H1 (cell line): ENCODE results near the gene DPM2. TPM values are rescaled to one million over a fixed set of nuclear protein-coding genes. Genes with fewer than 3 reads are reported as not detected.

Source experiments
- CTCF ChIA-PET: fragments of 300-600 bp; sonication (Branson Sonifier 250); formaldehyde crosslinking; loops from one replicate; lab custom pipeline; 2021; ENCODE audit not compliant: partially characterized antibody; lab: Charles Lee
- POLR2A ChIA-PET: fragments of 300-600 bp; sonication (Branson Sonifier 250); formaldehyde crosslinking; loops from one replicate; lab custom pipeline; 2021; ENCODE audit warnings: inconsistent platforms; ENCODE audit not compliant: partially characterized antibody; lab: Charles Lee
- DNase-seq, 2 experiments: peaks; one replicate each; pipeline versions ENCODE4 v3.0.0 to v3.0.0-alpha.2; 2010 to 2022; ENCODE audit warnings: low spot score in 2 of 2, low read depth in 1 of 2, mixed read lengths in 1 of 2
- FAIRE-seq: peaks from 2 replicates; lab custom pipeline; 2011; peaks lifted over from hg19 to GRCh38; lab: Jason Lieb, UNC
- H2AFZ ChIP-seq: 2 replicates; pipeline ENCODE4 v1.8.1; 2012; ENCODE audit warnings: low read length, inconsistent platforms
- H2AK5ac ChIP-seq: 2 replicates; pipeline ENCODE4 v1.6.1; 2013; ENCODE audit warnings: low read depth, low read length
- H2BK120ac ChIP-seq: replicated peaks from 2 replicates; pipeline ENCODE3; 2013; ENCODE audit warnings: low read depth, low read length, inconsistent platforms
- H2BK12ac ChIP-seq: 2 replicates; pipeline ENCODE4 v1.6.1; 2013; ENCODE audit warnings: low read depth, low read length
- H2BK15ac ChIP-seq: 2 replicates; pipeline ENCODE4 v1.6.1; 2013; ENCODE audit warnings: low read length
- H2BK20ac ChIP-seq: 2 replicates; pipeline ENCODE4 v1.6.1; 2013; ENCODE audit warnings: low read length
- H2BK5ac ChIP-seq: 2 replicates; pipeline ENCODE4 v1.6.1; 2013; ENCODE audit warnings: low read depth, low read length
- H3K14ac ChIP-seq: 2 replicates; pipeline ENCODE4 v1.6.1; 2013; ENCODE audit warnings: inconsistent platforms; ENCODE audit not compliant: insufficient read length
- H3K18ac ChIP-seq: 2 replicates; pipeline ENCODE4 v1.6.1; 2013; ENCODE audit warnings: low read length; ENCODE audit errors: extremely low read depth
- H3K23ac ChIP-seq: 2 replicates; pipeline ENCODE4 v1.6.1; 2013; ENCODE audit warnings: inconsistent platforms; ENCODE audit not compliant: insufficient read length
- H3K23me2 ChIP-seq: 2 replicates; pipeline ENCODE4 v1.6.1; 2013; ENCODE audit warnings: low read depth, low read length
- H3K27ac ChIP-seq: 2 replicates; pipeline ENCODE4 v1.6.1; 2011; ENCODE audit warnings: low read depth, low read length, inconsistent platforms
- H3K27me3 ChIP-seq, 4 experiments: replicated peaks in 1 of 4; 1 replicate in 1 of 4; 2 replicates in 3 of 4; pipeline versions ENCODE4 v1.6.1 to v1.8.1; 2011 to 2013; ENCODE audit warnings: low read length in 3 of 4, mild to moderate bottlenecking in 3 of 4, inconsistent platforms in 2 of 4, mixed read lengths in 2 of 4, moderate library complexity in 1 of 4; ENCODE audit not compliant: control insufficient read depth in 3 of 4, insufficient read depth in 3 of 4; ENCODE audit errors: extremely low read depth in 1 of 4
- H3K36me3 ChIP-seq, 4 experiments: 2 replicates each; pipeline versions ENCODE4 v1.6.1 to v1.8.1; 2011 to 2013; ENCODE audit warnings: mild to moderate bottlenecking in 4 of 4, low read length in 3 of 4, moderate library complexity in 2 of 4, control low read depth in 1 of 4, inconsistent platforms in 1 of 4; ENCODE audit not compliant: insufficient read depth in 4 of 4, control insufficient read depth in 2 of 4
- H3K4ac ChIP-seq: replicated peaks from 2 replicates; pipeline ENCODE3; 2013; ENCODE audit warnings: low read length, low read depth, mixed read lengths, inconsistent platforms; ENCODE audit not compliant: insufficient read length
- H3K4me1 ChIP-seq, 4 experiments: replicated peaks in 1 of 4; 1 replicate in 1 of 4; 2 replicates in 3 of 4; pipeline versions ENCODE4 v1.6.1 to v1.8.1; 2011 to 2013; ENCODE audit warnings: low read length in 3 of 4, inconsistent platforms in 2 of 4, mixed read lengths in 1 of 4; ENCODE audit not compliant: insufficient read depth in 4 of 4, control insufficient read depth in 3 of 4
- H3K4me2 ChIP-seq, 2 experiments: 2 replicates each; pipeline versions ENCODE4 v1.6.1 to v1.8.1; 2011 to 2013; ENCODE audit warnings: low read depth in 2 of 2, low read length in 2 of 2, control low read depth in 1 of 2, inconsistent platforms in 1 of 2, mild to moderate bottlenecking in 1 of 2; ENCODE audit not compliant: insufficient read depth in 1 of 2
- H3K4me3 ChIP-seq, 4 experiments: fragments of 200-600, 300-600 bp in 1 of 4; sonication (generic), shearing (Covaris generic), sonication (Bioruptor Twin) in 1 of 4; 2 replicates each; pipeline versions ENCODE4 v1.5.1 to v1.8.1; 2011 to 2016; ENCODE audit warnings: low read length in 4 of 4, low read depth in 3 of 4, control low read depth in 2 of 4, inconsistent platforms in 2 of 4, mild to moderate bottlenecking in 2 of 4, mixed read lengths in 1 of 4, moderate library complexity in 1 of 4; ENCODE audit not compliant: insufficient read depth in 2 of 4; ENCODE audit errors: extremely low read depth in 1 of 4
- H3K56ac ChIP-seq: replicated peaks from 2 replicates; pipeline ENCODE3; 2013; ENCODE audit warnings: low read depth, mild to moderate bottlenecking, mixed read lengths, low read length, inconsistent platforms; ENCODE audit not compliant: insufficient read length
- H3K79me1 ChIP-seq: 2 replicates; pipeline ENCODE4 v1.6.1; 2013; ENCODE audit warnings: low read depth, low read length, control low read depth
- H3K79me2 ChIP-seq, 2 experiments: 2 replicates each; pipeline versions ENCODE4 v1.6.1 to v1.8.1; 2012 to 2013; ENCODE audit warnings: low read length in 2 of 2, mild to moderate bottlenecking in 2 of 2, inconsistent platforms in 1 of 2; ENCODE audit not compliant: insufficient read depth in 2 of 2, control insufficient read depth in 1 of 2
- H3K9ac ChIP-seq, 4 experiments: replicated peaks in 1 of 4; 1 replicate in 1 of 4; 2 replicates in 3 of 4; pipeline versions ENCODE4 v1.6.1 to v1.8.1; 2011 to 2013; ENCODE audit warnings: low read depth in 3 of 4, low read length in 3 of 4, control low read depth in 2 of 4, mild to moderate bottlenecking in 2 of 4, moderate library complexity in 2 of 4, inconsistent platforms in 1 of 4; ENCODE audit errors: extremely low read depth in 1 of 4
- H3K9me3 ChIP-seq, 2 experiments: 2 replicates each; pipeline versions ENCODE4 v1.6.1 to v1.8.1; 2012 to 2013; ENCODE audit warnings: mild to moderate bottlenecking in 2 of 2, moderate library complexity in 2 of 2, control low read depth in 1 of 2, inconsistent platforms in 1 of 2, low read depth in 1 of 2, low read length in 1 of 2, mixed read lengths in 1 of 2; ENCODE audit not compliant: insufficient read depth in 2 of 2
- H4K20me1 ChIP-seq, 2 experiments: replicated peaks in 1 of 2; 2 replicates each; pipeline versions ENCODE3 to v1.8.1; 2011 to 2013; ENCODE audit warnings: inconsistent platforms in 2 of 2, low read length in 2 of 2, mild to moderate bottlenecking in 1 of 2; ENCODE audit not compliant: insufficient read depth in 2 of 2, control insufficient read depth in 1 of 2
- H4K5ac ChIP-seq: 2 replicates; pipeline ENCODE4 v1.6.1; 2013; ENCODE audit warnings: low read length, low read depth, mixed read lengths, inconsistent platforms; ENCODE audit not compliant: insufficient read length
- H4K8ac ChIP-seq: 2 replicates; pipeline ENCODE4 v1.8.0; 2013; ENCODE audit warnings: mild to moderate bottlenecking, moderate library complexity, low read length, inconsistent platforms; ENCODE audit not compliant: insufficient read depth; ENCODE audit errors: extremely low read depth
- H4K91ac ChIP-seq: replicated peaks from 2 replicates; pipeline ENCODE3; 2013; ENCODE audit warnings: low read length, mixed read lengths, inconsistent platforms; ENCODE audit not compliant: insufficient read length
- ASH2L ChIP-seq: fragments of 200-600, 300-600 bp; sonication (generic); IDR thresholded peaks from one replicate; pipeline ENCODE4 v1.7.1; 2017; ENCODE audit warnings: low read length
- BRCA1 ChIP-seq: IDR thresholded peaks from 2 replicates; pipeline ENCODE4 v1.6.1; 2012; ENCODE audit warnings: low read depth, low read length, improper control_type of control experiment
- HDAC2 ChIP-seq, 2 experiments: fragments of 300-600 bp in 1 of 2; sonication (generic) in 1 of 2; IDR thresholded peaks; 2 replicates each; pipeline ENCODE4 v1.6.1; 2011 to 2012; ENCODE audit warnings: low read depth in 2 of 2, low read length in 2 of 2, mild to moderate bottlenecking in 2 of 2, moderate library complexity in 2 of 2, borderline replicate concordance in 1 of 2, inconsistent platforms in 1 of 2
- KDM5A ChIP-seq: fragments of 200-600 bp; IDR thresholded peaks from 2 replicates; pipeline ENCODE4 v1.7.1; 2012; ENCODE audit warnings: mild to moderate bottlenecking, low read length, inconsistent platforms, mixed read lengths
- MAFK ChIP-seq: IDR thresholded peaks from 2 replicates; pipeline ENCODE4 v1.6.1; 2012; ENCODE audit warnings: low read depth, mild to moderate bottlenecking, improper control_type of control experiment, low read length
- NANOG ChIP-seq: IDR thresholded peaks from 2 replicates; pipeline ENCODE4 v1.6.1; 2011; ENCODE audit warnings: low read length, low read depth, mild to moderate bottlenecking, inconsistent platforms; ENCODE audit not compliant: insufficient read depth, poor library complexity, severe bottlenecking
- PHF8 ChIP-seq: fragments of 200-600 bp; sonication (generic); conservative IDR thresholded peaks from 2 replicates; pipeline ENCODE4 v1.7.1; 2012; ENCODE audit warnings: low read depth, mild to moderate bottlenecking, inconsistent platforms, low read length, moderate library complexity
- POLR2AphosphoS5 ChIP-seq: IDR thresholded peaks from 2 replicates; pipeline ENCODE4 v1.6.1; 2011; ENCODE audit warnings: low read depth, low read length
- RBBP5 ChIP-seq: IDR thresholded peaks from 2 replicates; pipeline ENCODE4 v1.7.1; 2012; ENCODE audit warnings: low read depth, mild to moderate bottlenecking, inconsistent platforms, low read length, moderate library complexity, borderline replicate concordance
- RFX5 ChIP-seq: IDR thresholded peaks from 2 replicates; pipeline ENCODE4 v1.6.1; 2011; ENCODE audit warnings: low read depth, low read length, improper control_type of control experiment, borderline replicate concordance
- SP1 ChIP-seq: IDR thresholded peaks from 2 replicates; pipeline ENCODE4 v1.6.1; 2011; ENCODE audit warnings: low read depth, low read length
- SUZ12 ChIP-seq: fragments of 200-600 bp; sonication (generic); IDR thresholded peaks from 2 replicates; pipeline ENCODE4 v1.6.1; 2012; ENCODE audit warnings: mild to moderate bottlenecking, inconsistent platforms, low read length, moderate library complexity, mixed read lengths
- TCF12 ChIP-seq: IDR thresholded peaks from 2 replicates; pipeline ENCODE4 v1.6.1; 2011; ENCODE audit warnings: low read depth, mild to moderate bottlenecking, low read length
- TEAD4 ChIP-seq: IDR thresholded peaks from 2 replicates; pipeline ENCODE4 v1.6.1; 2012; ENCODE audit warnings: low read depth, low read length, inconsistent platforms, mixed read lengths
- YY1 ChIP-seq: IDR thresholded peaks from 2 replicates; pipeline ENCODE4 v1.6.1; 2011; ENCODE audit warnings: low read depth, mild to moderate bottlenecking, low read length
- WGBS, 2 experiments: shearing (Covaris generic) in 1 of 2; methylation state at CpG; one replicate each; pipeline versions ENCODE4 v1.1.6 to v1.1.7; 2013 to 2015; ENCODE audit warnings: low lambda C conversion rate in 2 of 2, mixed read lengths in 2 of 2, inconsistent platforms in 1 of 2, low coverage in 1 of 2, missing lambda C conversion rate in 1 of 2; ENCODE audit not compliant: insufficient replicate concordance in 2 of 2, insufficient coverage in 1 of 2, insufficient read length in 1 of 2; ENCODE audit errors: extremely low coverage in 1 of 2, missing lambda C conversion rate in 1 of 2; 5-methylcytosine and 5-hydroxymethylcytosine counted together
- polyA plus RNA-seq, 7 experiments: library from polyadenylated mRNA; depleted of rRNA in 3 of 7; stranded (reverse) in 5 of 7; unstranded in 2 of 7; fragments of >200 nt in 5 of 7; fragments of 200-250 nt in 2 of 7; gene quantifications; 1 replicate in 5 of 7; 2 replicates in 1 of 7; 4 replicates in 1 of 7; pipeline versions ENCODE4 v1.2.1 to v1.2.3, GENCODE V29; 2011 to 2013; ENCODE audit warnings: missing spikeins in 2 of 7, mixed read lengths in 2 of 7
- total RNA-seq: library from RNA; stranded (reverse); fragmentation: NEBNext Ultra II Directional; extraction: Animal tissue kit (Norgen Biotek cat#: 25700); gene quantifications from 2 replicates; pipeline ENCODE4 v1.2.1, GENCODE V29; 2021

The DPM2 gene
- total and polyA plus RNA-seq, 2 of the 8 experiments (the other 6 are each of a cell fraction or from before 2014, with no cell fraction given), result 45.4 to 95.4 TPM

DNA sequence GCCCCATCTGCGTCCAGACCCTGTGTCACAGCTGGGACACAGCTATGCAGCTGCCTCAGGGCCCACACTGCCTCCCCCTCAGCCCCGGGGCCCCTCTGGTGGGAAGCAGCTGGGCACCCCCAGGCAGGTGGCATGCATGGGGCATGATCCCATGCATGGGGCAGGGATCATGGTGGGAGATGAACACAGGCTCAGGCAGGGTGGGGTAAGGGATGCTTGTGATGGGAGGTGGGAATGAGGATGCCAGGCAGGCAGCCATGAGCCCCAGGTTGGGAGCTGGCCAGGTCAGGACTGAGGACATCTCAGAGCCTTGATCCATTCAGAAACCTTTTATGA is 23.5 kb upstream of the DPM2 start:
- H3K9ac ChIP-seq, result no peak overlapping the region
- CTCF ChIA-PET, result interaction anchor here (0.6 to 35.5 kb wide), 13 partner anchors 9 to 157 kb away, joined by 3 to 825 read pairs (median 5); no protein-coding TSS in a partner anchor
- no peak for FAIRE-seq
- TF ChIP-seq RFX5, result no peak
- TF ChIP-seq BRCA1, result no peak
- TF ChIP-seq TEAD4, result no peak
- TF ChIP-seq HDAC2 (IDR thresholded peaks at IDR 0.05; ENCODE audit: borderline replicate concordance in 1 of 2, low read depth in 2 of 2, low read length in 2 of 2), result no peak
- no peak for TF ChIP-seq YY1
- no peak for TF ChIP-seq RBBP5
- TF ChIP-seq ASH2L, result no peak
- no peak for TF ChIP-seq PHF8
- no peak for TF ChIP-seq SP1
- TF ChIP-seq POLR2AphosphoS5, result no peak
- no peak for TF ChIP-seq SUZ12
- TF ChIP-seq NANOG, result no peak
- TF ChIP-seq KDM5A, result no peak
- TF ChIP-seq TCF12, result no peak
- TF ChIP-seq MAFK, result no peak

More for the DNA sequence above, 23.5 kb upstream of the DPM2 start:
- H3K36me3 ChIP-seq, result no peaks in the 10 kb centered on the region
- POLR2A ChIA-PET, result interaction anchor here (0.5 to 3.0 kb wide), 6 partner anchors 10 to 53 kb away, joined by 3 to 16 read pairs (median 4); partner anchors contain the start of genes DPM2 and EEIG1
- H3K23me2 ChIP-seq, result no peaks in the 10 kb centered on the region
- peaks cover 8 to 27% of the 10 kb centered on the region in 2 experiments for H4K20me1 ChIP-seq
- H3K4ac ChIP-seq, result no peak overlapping the region
- H4K5ac ChIP-seq, result no peak overlapping the region
- peak overlapping the region; percentile 80; the same call in 1 of the 2 replicates for H4K8ac ChIP-seq
- H3K79me1 ChIP-seq, result peaks cover 18% of the 10 kb centered on the region
- H3K4me2 ChIP-seq, result no peak overlapping the region
- no peak overlapping the region for H2AK5ac ChIP-seq
- no peak overlapping the region for H3K4me3 ChIP-seq
- H3K27me3 ChIP-seq, result no peaks in the 10 kb centered on the region
- no peaks in the 10 kb centered on the region for H3K9me3 ChIP-seq
- H4K91ac ChIP-seq, result no peak overlapping the region
- 0 out of 2 replicates have a peak overlapping the region, but pooled peaks have one; percentile 24 for H2BK5ac ChIP-seq
- no peak overlapping the region for H3K27ac ChIP-seq
- peaks cover 0 to 34% (median 9%) of the 10 kb centered on the region in 4 experiments; a peak in 5 of 7 replicates for H3K4me1 ChIP-seq
- peaks cover 0 to 95% of the 10 kb centered on the region in 2 experiments; a peak in 2 of 4 replicates for H3K79me2 ChIP-seq
- no peak overlapping the region for H2BK120ac ChIP-seq
- no peak overlapping the region for H3K56ac ChIP-seq
- WGBS, 2 experiments, result 92% methylated on average over 2 of the region's 2 CpGs; no CpG with 5 or more reads in 1 of the 2 experiments
- no peak overlapping the region for H3K23ac ChIP-seq
- no peak overlapping the region for H2AFZ ChIP-seq
- no peak overlapping the region for H3K18ac ChIP-seq
- DNase-seq, result no peak
- H2BK12ac ChIP-seq, result no peak overlapping the region
- H2BK15ac ChIP-seq, result no peak overlapping the region
- H2BK20ac ChIP-seq, result no peak overlapping the region
- no peak overlapping the region for H3K14ac ChIP-seq
